GM23338 (cell line): ENCODE measurements around the gene ENPP1. TPM values are rescaled to one million over a fixed set of nuclear protein-coding genes. Genes with fewer than 3 reads are reported as not detected.

Experiments used
- ATAC-seq: fragments of 200-7000 bp; cut with Tn5 transposase; 3 replicates; pipeline ENCODE4 v1.9.1; 2020
- DNase-seq: peaks from one replicate; pipeline ENCODE4 v3.0.0-alpha.2; 2015; ENCODE audit warnings: low spot score
- H2AFZ ChIP-seq: fragments of 200-600 bp; sonication (generic); 2 replicates; pipeline ENCODE4 v1.8.0; 2016; ENCODE audit warnings: antibody characterized with exemption, mild to moderate bottlenecking, moderate library complexity
- H3F3A ChIP-seq: fragments of 200-600 bp; sonication (generic); replicated peaks from 2 replicates; pipeline ENCODE4 v1.8.0; 2017; ENCODE audit warnings: antibody characterized with exemption, mixed run types, low read depth
- H3K27ac ChIP-seq: fragments of 200-600 bp; sonication (generic); 2 replicates; pipeline ENCODE4 v1.6.1; 2016; ENCODE audit warnings: low read depth
- H3K27me3 ChIP-seq: fragments of 200-600 bp; sonication (generic); 2 replicates; pipeline ENCODE4 v1.8.0; 2016; ENCODE audit warnings: mild to moderate bottlenecking, mixed run types, moderate library complexity; ENCODE audit not compliant: insufficient read depth
- H3K36me3 ChIP-seq: fragments of 200-600 bp; sonication (generic); 2 replicates; pipeline ENCODE4 v1.8.0; 2016; ENCODE audit warnings: mild to moderate bottlenecking; ENCODE audit not compliant: insufficient read depth
- H3K4me1 ChIP-seq: fragments of 200-600 bp; sonication (generic); 2 replicates; pipeline ENCODE4 v1.8.0; 2016; ENCODE audit warnings: mild to moderate bottlenecking, moderate library complexity; ENCODE audit not compliant: insufficient read depth
- H3K4me2 ChIP-seq: fragments of 200-600 bp; sonication (generic); 2 replicates; pipeline ENCODE4 v1.7.1; 2017; ENCODE audit warnings: mixed run types
- H3K4me3 ChIP-seq: fragments of 200-600 bp; sonication (generic); 2 replicates; pipeline ENCODE4 v1.6.1; 2016; ENCODE audit warnings: mixed run types
- H3K79me2 ChIP-seq: fragments of 200-600 bp; sonication (generic); replicated peaks from 2 replicates; pipeline ENCODE4 v1.8.0; 2017; ENCODE audit warnings: mild to moderate bottlenecking; ENCODE audit not compliant: insufficient read depth
- H3K9me2 ChIP-seq: fragments of 200-600 bp; sonication (generic); 2 replicates; pipeline ENCODE4 v1.8.0; 2017; ENCODE audit not compliant: insufficient read depth
- H4K20me1 ChIP-seq: fragments of 200-600 bp; sonication (generic); replicated peaks from 2 replicates; pipeline ENCODE4 v1.8.0; 2017; ENCODE audit warnings: mild to moderate bottlenecking; ENCODE audit not compliant: insufficient read depth
- H3K27ac Mint-ChIP-seq: 2 replicates; pipeline ENCODE4 v1.8.0; 2020; ENCODE audit warnings: inconsistent platforms, mild to moderate bottlenecking, moderate library complexity, mixed read lengths
- H3K27me3 Mint-ChIP-seq: 3 replicates; pipeline ENCODE4 v1.8.0; 2022; ENCODE audit warnings: low read depth, mild to moderate bottlenecking, moderate library complexity, mixed read lengths, inconsistent platforms; ENCODE audit not compliant: insufficient read depth, poor library complexity
- H3K36me3 Mint-ChIP-seq: 3 replicates; pipeline ENCODE4 v1.8.0; 2021; ENCODE audit warnings: low read depth, mild to moderate bottlenecking, inconsistent platforms, moderate library complexity, mixed read lengths
- H3K4me1 Mint-ChIP-seq: 3 replicates; pipeline ENCODE4 v1.8.0; 2020; ENCODE audit warnings: mild to moderate bottlenecking, inconsistent platforms, mixed read lengths
- H3K4me3 Mint-ChIP-seq: 3 replicates; pipeline ENCODE4 v1.8.0; 2021; ENCODE audit warnings: moderate library complexity, mild to moderate bottlenecking, inconsistent platforms, mixed read lengths
- H3K9me3 Mint-ChIP-seq: 3 replicates; pipeline ENCODE4 v1.8.0; 2020; ENCODE audit warnings: moderate library complexity, mild to moderate bottlenecking, inconsistent platforms, mixed read lengths
- CREB1 ChIP-seq: fragments of 250-450 bp; sonication (Bioruptor Pico); IDR thresholded peaks from 2 replicates; pipeline ENCODE4 v1.5.0; 2020; ENCODE audit warnings: low read depth, mild to moderate bottlenecking, moderate library complexity
- ETS1 ChIP-seq: IDR thresholded peaks from 2 replicates; pipeline ENCODE4 v1.6.1; 2016; ENCODE audit warnings: antibody characterized with exemption
- EZH2 ChIP-seq: fragments of 200-600 bp; sonication (generic); IDR thresholded peaks from one replicate; pipeline ENCODE4 v1.8.0; 2017; ENCODE audit warnings: antibody characterized with exemption, mild to moderate bottlenecking, low read depth; ENCODE audit not compliant: unreplicated experiment
- JUNB ChIP-seq: IDR thresholded peaks from one replicate; pipeline ENCODE4 v1.6.1; 2016; ENCODE audit warnings: antibody characterized with exemption; ENCODE audit not compliant: unreplicated experiment
- NANOG ChIP-seq: IDR thresholded peaks from 2 replicates; pipeline ENCODE4 v1.6.1; 2016; ENCODE audit warnings: antibody characterized with exemption, borderline replicate concordance
- STAT1 ChIP-seq: IDR thresholded peaks from one replicate; pipeline ENCODE4 v1.6.1; 2016; ENCODE audit warnings: antibody characterized with exemption; ENCODE audit not compliant: unreplicated experiment
- ZNF114 ChIP-seq: fragments of 250-450 bp; sonication (Bioruptor Pico); IDR thresholded peaks from 2 replicates; pipeline ENCODE4 v1.5.0; 2020; ENCODE audit warnings: mild to moderate bottlenecking, moderate library complexity
- ZNF331 ChIP-seq: fragments of 250-450 bp; sonication (Bioruptor Pico); IDR thresholded peaks from 2 replicates; pipeline ENCODE4 v1.5.0; 2020; ENCODE audit warnings: low read depth, mild to moderate bottlenecking, moderate library complexity
- polyA plus RNA-seq: library from polyadenylated mRNA; unstranded; fragments of >200 nt; fragmentation: Nextera tagmentation; extraction: Ambion mirVana; gene quantifications from 2 replicates; pipeline ENCODE4 v1.2.1, GENCODE V29; 2016
- total RNA-seq: library from RNA; depleted of rRNA; stranded (reverse); fragments of >200 nt; shearing (Covaris generic); gene quantifications from 2 replicates; pipeline ENCODE4 v1.2.3, GENCODE V29; 2014
- TF ChIP-seq, protein P1 (sequence below): fragments of 250-450 bp; sonication (Bioruptor Pico); IDR thresholded peaks from 2 replicates; pipeline ENCODE4 v1.5.0; 2020; ENCODE audit warnings: mild to moderate bottlenecking, moderate library complexity

The ENPP1 gene
- total and polyA plus RNA-seq, 2 experiments from 2014 or later, result 17.3 to 46.9 TPM

DNA sequence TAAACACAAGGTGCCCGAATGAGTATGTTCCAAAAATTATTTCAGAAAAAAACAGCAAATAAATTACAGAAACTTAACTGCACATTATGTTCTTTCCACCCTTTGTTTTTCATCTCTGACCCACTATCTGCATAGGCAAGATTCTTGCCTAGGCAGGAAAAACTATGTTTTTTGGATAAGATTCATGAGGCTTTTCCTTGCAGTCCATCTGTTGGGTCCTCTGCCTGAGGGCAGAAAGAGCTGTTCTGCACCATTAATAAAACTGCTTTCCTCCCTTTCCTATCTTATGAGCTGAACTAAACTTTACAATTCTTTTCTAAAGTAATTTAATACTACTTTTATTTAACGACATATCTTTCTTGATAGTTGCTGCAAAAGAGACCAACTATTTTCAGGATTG is 21.1 kb downstream of the ENPP1 start (continued):
- TF ChIP-seq EZH2, result no peak
- TF ChIP-seq CREB1 (CRISPR knock-in tag), result no peak
- TF ChIP-seq ZNF331 (CRISPR knock-in tag), result no peak
- TF ChIP-seq, protein P1, sequence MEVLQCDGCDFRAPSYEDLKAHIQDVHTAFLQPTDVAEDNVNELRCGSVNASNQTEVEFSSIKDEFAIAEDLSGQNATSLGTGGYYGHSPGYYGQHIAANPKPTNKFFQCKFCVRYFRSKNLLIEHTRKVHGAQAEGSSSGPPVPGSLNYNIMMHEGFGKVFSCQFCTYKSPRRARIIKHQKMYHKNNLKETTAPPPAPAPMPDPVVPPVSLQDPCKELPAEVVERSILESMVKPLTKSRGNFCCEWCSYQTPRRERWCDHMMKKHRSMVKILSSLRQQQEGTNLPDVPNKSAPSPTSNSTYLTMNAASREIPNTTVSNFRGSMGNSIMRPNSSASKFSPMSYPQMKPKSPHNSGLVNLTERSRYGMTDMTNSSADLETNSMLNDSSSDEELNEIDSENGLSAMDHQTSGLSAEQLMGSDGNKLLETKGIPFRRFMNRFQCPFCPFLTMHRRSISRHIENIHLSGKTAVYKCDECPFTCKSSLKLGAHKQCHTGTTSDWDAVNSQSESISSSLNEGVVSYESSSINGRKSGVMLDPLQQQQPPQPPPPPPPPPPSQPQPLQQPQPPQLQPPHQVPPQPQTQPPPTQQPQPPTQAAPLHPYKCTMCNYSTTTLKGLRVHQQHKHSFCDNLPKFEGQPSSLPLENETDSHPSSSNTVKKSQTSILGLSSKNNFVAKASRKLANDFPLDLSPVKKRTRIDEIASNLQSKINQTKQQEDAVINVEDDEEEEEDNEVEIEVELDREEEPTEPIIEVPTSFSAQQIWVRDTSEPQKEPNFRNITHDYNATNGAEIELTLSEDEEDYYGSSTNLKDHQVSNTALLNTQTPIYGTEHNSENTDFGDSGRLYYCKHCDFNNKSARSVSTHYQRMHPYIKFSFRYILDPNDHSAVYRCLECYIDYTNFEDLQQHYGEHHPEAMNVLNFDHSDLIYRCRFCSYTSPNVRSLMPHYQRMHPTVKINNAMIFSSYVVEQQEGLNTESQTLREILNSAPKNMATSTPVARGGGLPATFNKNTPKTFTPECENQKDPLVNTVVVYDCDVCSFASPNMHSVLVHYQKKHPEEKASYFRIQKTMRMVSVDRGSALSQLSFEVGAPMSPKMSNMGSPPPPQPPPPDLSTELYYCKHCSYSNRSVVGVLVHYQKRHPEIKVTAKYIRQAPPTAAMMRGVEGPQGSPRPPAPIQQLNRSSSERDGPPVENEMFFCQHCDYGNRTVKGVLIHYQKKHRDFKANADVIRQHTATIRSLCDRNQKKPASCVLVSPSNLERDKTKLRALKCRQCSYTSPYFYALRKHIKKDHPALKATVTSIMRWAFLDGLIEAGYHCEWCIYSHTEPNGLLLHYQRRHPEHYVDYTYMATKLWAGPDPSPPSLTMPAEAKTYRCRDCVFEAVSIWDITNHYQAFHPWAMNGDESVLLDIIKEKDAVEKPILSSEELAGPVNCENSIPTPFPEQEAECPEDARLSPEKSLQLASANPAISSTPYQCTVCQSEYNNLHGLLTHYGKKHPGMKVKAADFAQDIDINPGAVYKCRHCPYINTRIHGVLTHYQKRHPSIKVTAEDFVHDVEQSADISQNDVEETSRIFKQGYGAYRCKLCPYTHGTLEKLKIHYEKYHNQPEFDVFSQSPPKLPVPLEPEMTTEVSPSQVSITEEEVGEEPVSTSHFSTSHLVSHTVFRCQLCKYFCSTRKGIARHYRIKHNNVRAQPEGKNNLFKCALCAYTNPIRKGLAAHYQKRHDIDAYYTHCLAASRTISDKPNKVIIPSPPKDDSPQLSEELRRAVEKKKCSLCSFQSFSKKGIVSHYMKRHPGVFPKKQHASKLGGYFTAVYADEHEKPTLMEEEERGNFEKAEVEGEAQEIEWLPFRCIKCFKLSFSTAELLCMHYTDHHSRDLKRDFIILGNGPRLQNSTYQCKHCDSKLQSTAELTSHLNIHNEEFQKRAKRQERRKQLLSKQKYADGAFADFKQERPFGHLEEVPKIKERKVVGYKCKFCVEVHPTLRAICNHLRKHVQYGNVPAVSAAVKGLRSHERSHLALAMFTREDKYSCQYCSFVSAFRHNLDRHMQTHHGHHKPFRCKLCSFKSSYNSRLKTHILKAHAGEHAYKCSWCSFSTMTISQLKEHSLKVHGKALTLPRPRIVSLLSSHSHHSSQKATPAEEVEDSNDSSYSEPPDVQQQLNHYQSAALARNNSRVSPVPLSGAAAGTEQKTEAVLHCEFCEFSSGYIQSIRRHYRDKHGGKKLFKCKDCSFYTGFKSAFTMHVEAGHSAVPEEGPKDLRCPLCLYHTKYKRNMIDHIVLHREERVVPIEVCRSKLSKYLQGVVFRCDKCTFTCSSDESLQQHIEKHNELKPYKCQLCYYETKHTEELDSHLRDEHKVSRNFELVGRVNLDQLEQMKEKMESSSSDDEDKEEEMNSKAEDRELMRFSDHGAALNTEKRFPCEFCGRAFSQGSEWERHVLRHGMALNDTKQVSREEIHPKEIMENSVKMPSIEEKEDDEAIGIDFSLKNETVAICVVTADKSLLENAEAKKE (CRISPR knock-in tag), result no peak
- no peak for TF ChIP-seq ZNF114 (CRISPR knock-in tag)
- no peak for TF ChIP-seq NANOG
- TF ChIP-seq STAT1, result no peak
- no peak for TF ChIP-seq JUNB

- no peaks in the 10 kb centered on the region for H3K27me3 ChIP-seq
- H3K9me3 Mint-ChIP-seq, result no peaks in the 10 kb centered on the region
Observed at GRCh38 chr6:131831392-131831791, 23.6 kb downstream of the ENPP1 start.

More at GRCh38 chr6:131831392-131831791, 23.6 kb downstream of the ENPP1 start:
- no peak overlapping the region for H3K27ac ChIP-seq
- no peaks in the 10 kb centered on the region for H3K4me1 ChIP-seq
- DNase-seq (no peak), ATAC-seq (no peak)
- 0 out of 2 replicates have a peak, but pooled peaks cover 6% of the 10 kb centered on the region for H3K9me2 ChIP-seq
- H3K36me3 Mint-ChIP-seq, result peaks cover 6% of the 10 kb centered on the region; the same call in 2 of the 3 replicates
- H3K79me2 ChIP-seq, result peaks cover 48% of the 10 kb centered on the region
- no peaks in the 10 kb centered on the region for H3F3A ChIP-seq
- no peak overlapping the region for H3K4me3 Mint-ChIP-seq
- no peaks in the 10 kb centered on the region for H3K4me1 Mint-ChIP-seq
- no peak overlapping the region for H3K4me3 ChIP-seq
- no peak overlapping the region for H2AFZ ChIP-seq
- no peak overlapping the region for H3K4me2 ChIP-seq
- no peak overlapping the region for H3K27ac Mint-ChIP-seq
- no peaks in the 10 kb centered on the region for H3K36me3 ChIP-seq
- no peaks in the 10 kb centered on the region; the same call in 1 of the 2 replicates for H4K20me1 ChIP-seq
- no peak for TF ChIP-seq JUNB
- TF ChIP-seq NANOG, result no peak
- TF ChIP-seq ETS1, result no peak
- no peak for TF ChIP-seq ZNF331 (CRISPR knock-in tag)
- TF ChIP-seq ZNF114 (CRISPR knock-in tag), result no peak
- no peaks in the 10 kb centered on the region for H3K27me3 Mint-ChIP-seq
